GM21367 (cell line): ENCODE data around the gene RBM12.
"Not testable (repeated sequence)": the region's sequence is repeated elsewhere in the genome, so short reads cannot be mapped to it uniquely, and the experiment has no call there.

Source experiments
- ATAC-seq: cut with Tn5 transposase; IDR thresholded peaks from one replicate; pipeline ENCODE4 v1.9.1; 2021; ENCODE audit not compliant: unreplicated experiment

RBM12 gene, protein sequence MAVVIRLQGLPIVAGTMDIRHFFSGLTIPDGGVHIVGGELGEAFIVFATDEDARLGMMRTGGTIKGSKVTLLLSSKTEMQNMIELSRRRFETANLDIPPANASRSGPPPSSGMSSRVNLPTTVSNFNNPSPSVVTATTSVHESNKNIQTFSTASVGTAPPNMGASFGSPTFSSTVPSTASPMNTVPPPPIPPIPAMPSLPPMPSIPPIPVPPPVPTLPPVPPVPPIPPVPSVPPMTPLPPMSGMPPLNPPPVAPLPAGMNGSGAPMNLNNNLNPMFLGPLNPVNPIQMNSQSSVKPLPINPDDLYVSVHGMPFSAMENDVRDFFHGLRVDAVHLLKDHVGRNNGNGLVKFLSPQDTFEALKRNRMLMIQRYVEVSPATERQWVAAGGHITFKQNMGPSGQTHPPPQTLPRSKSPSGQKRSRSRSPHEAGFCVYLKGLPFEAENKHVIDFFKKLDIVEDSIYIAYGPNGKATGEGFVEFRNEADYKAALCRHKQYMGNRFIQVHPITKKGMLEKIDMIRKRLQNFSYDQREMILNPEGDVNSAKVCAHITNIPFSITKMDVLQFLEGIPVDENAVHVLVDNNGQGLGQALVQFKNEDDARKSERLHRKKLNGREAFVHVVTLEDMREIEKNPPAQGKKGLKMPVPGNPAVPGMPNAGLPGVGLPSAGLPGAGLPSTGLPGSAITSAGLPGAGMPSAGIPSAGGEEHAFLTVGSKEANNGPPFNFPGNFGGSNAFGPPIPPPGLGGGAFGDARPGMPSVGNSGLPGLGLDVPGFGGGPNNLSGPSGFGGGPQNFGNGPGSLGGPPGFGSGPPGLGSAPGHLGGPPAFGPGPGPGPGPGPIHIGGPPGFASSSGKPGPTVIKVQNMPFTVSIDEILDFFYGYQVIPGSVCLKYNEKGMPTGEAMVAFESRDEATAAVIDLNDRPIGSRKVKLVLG

DNA sequence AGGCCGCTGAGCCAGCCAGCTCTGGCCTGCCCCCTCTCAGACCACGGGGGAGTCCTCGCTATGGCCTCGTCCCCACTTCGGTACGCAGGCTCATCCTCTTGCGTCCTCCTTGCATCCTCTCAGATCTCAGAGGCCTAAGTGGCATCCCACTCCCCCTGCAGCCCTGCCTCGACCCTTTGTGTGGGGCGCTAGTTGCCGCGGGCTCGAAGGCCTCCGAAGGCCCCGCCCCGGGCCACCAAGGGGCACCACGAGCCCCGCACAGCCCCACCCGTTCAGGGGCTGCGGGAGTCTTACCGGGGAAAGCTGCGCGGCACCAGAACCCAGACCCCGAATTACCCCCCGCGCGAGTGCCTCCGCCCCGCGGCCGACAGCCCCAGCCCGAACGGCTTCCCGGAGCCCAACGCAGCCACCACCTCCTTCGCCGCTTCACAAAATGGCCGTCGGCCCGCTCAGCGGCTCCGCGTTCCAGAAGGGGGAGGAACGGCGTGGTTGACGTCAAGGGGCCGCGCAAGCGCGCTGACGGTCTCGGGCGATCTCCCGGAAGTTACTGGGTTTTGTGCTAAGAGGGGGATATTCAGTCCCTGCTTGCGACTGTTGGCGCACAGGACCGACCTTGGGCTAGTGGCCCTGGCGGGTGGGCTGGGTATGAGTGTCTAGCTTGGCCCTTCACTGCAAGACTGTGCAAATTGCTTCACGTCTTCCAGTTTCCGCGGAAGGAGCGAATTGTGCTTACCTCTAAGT, at the start of gene RBM12, which contains the start of gene CPNE1:
TSS of gene RBM12 (minus strand) at position 435 of the 741 bp plus-strand sequence. CDS start 9,578 bp downstream, outside the sequence.
TSS of gene CPNE1 (minus strand) at position 435 of the 741 bp plus-strand sequence. CDS start 31,977 bp downstream, outside the sequence.
- peak; percentile 65 for ATAC-seq

DNA sequence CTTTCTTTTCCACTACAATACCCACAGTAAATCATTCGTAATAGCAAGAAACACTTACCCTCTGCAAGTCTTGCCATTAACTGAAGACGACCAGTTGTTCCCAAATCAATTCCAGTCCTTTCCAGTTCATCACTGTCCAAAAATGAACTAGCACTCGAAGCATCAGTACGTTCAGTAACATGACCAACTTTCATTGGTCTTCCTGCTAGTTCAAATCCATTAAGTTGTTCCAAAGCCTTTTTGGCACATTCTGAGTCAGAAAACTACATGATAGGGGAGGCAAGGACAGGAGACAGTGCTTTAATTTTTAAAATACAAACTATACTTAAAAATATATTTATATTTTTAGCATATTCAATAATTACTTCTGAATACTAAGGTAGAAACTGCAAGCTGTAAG, 49.4 kb upstream of the RBM12 start:
- no peak for ATAC-seq

DNA sequence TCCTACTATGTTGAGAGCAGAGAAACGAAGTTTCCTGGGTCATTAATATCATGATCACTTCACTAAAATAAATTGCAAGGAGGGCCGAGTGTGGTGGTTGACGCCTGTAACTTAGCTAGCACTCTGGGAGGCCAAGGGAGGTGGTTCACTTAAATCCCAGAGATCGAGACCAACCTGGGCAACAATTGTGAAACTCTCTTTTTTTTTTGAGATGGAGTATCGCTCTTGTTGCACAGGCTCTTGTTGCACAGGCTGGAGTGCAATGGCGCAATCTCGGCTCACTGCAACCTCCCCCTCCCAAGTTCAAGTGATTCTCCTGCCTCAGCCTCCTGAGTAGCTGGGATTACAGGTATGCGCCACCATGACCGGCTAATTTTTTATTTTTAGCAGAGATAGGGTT, 48.4 kb upstream of the RBM12 start:
- ATAC-seq: not testable (repeated sequence)

DNA sequence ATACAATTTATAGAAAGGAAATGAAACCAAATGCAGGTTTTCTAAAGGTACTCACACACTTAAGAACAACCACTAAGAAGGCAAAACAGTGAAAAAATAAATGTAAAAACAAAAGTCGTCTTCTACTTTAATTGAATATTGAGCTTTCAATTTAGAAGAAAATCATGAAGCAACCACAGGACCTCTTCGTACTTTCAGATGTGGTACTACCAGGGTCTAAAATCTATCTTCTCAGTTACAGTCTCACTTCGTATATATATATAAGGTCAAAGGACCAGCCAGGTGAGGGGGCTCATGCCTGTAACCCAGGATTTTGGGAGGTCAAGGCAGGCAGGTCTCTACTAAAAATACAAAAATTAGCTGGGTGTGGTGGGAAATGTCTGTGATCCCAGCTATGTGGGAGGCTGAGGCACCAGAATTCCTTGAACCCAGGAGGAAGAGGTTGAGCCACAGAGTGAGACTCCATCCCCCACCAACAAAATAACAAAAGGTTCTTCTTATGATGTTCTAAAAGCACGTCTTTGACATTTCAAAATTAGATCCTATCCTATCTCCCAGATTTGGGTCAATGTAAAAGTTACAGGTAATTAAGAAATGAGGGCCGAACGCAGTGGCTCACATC, 47.0 kb upstream of the RBM12 start:
- ATAC-seq: no peak

DNA sequence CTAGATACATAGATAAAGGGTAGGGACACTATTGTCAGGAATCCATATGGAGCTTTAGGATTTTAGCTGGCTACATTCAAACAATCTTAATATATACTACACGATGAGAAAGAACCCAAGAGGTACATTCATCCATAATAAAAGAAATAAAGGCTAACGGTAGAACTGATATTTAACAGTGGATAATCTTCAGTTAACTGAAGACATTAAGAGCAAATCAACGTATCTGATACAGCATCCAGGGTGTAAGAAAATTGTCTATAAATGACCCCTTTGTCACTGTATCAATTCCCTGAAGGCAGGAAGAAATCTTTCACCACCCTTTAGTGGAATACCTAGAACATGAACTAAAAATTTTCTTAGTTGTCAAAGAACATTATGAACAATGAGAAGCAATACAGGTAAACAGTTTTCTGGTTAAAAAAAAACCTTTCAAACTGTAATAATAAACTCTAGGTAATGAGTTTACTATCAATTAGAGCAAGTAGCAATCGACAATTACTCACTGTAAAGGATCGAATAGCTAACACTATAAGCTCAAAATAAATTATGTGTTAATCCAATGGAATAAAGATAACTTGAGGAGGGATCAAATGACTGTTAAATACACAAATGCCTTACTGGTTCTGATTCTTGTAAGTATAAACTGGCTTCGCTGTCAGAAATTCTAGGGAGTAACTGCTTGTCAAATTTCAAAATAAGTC, 46.3 kb upstream of the RBM12 start:
- no peak for ATAC-seq

DNA sequence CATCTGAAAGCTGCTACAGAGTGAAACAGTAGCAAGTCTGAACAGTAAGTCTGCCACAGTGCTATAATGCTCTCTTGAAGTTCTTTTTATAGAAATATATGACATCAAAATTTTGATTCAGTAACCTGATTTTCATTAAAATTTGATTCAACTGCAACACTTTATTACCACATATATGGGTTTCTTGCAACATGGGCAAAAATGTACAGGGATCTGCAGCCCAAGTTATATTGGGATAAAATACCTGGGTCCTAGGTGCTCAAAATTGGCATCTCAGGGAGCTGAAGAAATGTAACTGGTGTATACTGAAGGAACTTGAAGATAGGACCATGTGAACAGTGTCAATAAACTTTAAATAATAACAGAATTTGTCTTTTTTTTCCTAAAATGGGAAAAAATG, 45.3 kb upstream of the RBM12 start:
- ATAC-seq: no peak

DNA sequence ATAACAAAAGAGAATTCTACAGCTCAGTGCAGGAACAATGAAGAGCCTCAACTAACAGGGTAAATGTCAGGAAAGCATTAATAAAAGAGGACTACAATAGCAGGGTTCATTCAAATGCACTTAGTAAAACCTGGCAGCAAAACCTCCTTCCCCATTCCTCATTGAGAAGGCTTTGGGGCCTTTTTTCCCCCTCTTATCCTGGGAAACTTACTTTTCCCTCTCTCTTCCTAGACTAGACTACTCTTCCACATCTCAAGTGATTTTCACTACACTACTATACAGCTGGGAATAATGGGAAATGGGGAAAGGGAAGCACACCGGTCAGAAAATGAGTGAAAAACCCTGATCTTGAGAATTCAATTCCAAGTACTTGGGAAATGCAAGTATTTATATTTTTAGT, 44.6 kb upstream of the RBM12 start:
- no peak for ATAC-seq

DNA sequence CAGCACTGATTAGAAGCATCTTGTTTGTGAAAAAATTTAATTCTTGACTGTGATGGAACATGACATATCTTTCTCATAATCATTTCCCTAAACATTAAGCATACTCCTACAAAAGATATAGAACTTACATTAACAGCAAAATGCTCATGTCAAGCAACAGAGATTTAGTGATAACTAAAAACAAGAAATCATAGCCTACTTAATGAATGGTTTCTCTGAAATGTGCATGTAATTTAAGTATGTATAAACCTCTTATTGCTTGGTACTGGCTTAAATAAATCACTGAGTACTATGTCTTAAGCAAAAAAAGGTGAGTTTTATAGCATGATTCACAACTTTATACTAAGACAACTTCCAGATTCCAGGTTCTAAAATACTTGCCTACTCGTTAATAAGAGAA, 43.8 kb upstream of the RBM12 start:
- ATAC-seq: no peak

DNA sequence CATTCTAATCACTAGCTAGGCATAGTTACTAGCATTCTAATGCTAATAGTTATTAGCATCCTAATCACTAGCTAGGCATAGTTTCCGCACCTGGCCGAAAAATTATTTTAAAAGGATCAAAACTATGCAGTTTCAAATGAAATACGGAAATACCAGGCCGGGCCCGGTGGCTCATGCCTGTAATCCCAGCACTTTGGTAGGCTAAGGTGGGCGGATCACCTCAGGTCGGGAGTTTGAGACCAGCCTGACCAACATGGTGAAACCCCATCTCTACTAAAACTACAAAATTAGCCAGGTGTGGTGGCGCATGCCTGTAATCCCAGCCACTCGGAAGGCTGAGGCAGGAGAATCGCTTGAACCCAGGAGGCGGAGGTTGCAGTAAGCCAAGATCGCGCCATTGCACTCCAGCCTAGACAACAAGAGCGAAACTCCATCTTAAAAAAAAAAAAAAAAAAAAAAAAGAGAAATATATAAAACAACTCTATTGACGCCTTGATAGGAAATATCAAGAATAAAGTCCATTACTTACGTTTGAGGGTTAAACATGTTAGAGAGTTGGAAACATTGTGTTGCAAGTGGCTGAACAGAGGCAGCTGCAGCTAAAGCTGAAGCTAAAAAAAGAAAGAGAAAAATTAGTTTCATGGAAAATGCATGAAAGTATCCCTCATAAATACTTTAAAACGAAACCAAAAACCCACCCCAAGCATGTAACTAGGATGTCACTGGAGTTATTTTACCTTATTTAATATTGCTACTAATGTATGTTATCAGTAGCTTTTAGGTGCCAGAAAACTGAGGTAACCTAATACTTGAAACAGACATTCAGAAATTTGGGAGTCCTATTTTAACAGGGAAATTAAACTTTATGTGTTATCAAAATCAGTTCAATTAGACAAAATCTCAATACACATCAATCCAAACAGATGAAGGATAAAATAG, 42.2 kb upstream of the RBM12 start:
- ATAC-seq: not testable (repeated sequence)

DNA sequence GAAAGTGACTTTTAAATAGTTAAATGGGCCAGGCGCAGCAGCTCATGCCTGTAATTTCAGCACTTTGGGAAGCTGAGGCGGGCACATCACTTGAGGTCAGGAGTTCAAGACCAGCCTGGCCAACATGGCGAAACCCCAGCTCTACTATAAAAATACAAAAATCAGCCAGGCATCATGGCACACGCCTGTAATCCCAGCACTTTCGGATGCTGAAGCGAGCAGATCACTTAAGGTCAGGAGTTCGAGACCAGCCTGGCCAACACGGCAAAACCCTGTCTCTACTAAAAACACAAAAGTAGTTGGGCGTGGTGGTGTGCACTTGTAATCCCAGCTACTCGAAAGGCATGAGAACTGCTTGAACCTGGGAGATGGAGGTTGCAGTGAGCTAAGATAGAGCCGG, 41.2 kb upstream of the RBM12 start:
- not testable (repeated sequence) for ATAC-seq

DNA sequence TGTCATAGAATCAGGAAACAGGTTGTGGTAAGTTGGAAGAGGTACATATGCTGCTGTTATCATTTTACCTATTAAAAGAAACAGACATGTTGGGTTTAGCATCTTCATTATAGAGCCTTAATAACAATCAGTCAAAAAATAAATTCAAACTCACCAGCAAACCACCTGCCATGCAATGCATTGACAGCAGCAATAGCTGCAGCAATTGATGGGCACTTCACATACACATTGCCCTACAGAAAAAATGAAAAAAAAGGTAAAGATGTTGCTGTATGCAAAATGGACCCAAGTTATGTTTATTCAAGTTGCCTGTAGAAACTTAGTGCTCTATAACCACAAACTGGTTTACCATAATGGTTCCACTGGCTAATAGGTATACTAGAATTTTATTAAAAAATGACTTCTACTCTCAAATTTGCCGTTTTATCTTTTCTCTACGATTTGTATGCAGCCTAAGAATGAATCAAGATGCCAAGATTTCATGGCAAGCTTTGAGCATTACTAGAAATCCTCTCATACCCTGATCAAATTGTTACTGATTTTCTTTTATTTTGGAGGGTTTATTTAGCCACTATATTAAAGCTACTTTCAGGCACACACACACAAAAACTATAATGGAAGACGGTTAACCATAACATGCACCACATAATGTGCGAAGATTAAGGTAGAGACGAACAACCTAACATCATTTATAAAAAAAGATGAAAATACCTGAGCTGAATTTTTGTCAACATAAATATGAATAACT, 40.0 kb upstream of the RBM12 start:
- ATAC-seq: no peak

DNA sequence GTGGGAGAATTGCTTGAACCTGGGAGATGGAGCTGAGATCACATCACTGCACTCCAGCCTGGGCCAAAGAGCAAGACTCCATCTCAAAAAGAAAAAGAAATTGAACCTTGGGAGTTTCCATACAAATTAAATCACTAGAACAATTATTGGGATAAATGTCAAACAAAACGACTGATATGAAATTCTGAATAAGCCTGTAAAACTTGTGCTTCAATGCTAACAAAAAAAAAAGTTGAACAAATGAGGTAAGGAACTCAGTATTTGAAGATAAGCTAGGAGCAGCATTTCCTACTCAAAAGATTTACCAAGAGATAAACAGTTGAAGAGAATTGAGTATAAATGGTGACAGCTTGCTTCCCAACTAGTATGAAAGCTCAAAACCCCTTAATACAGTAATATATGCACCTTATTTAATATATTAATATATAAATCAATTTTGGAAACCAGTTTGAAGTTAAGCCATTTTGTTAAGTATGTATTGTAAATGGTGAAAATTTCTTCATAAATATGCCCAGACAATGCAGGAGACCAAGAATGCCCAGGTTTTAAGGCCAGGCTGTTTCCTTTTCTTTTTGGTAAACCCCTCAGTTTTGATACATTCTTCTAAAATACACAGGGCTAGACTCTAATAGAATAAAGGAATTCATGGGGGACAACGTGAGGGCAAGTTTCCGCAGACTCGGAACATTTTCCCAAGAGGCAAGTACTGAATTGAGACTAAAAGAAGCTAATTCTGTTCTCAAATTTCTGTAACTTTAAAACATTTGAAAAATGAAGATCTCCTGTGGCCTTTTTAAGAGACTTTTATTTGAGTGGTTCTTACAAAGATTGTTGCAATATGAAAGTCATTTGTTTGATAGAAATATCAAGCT, 38.4 kb upstream of the RBM12 start:
- ATAC-seq: no peak

DNA sequence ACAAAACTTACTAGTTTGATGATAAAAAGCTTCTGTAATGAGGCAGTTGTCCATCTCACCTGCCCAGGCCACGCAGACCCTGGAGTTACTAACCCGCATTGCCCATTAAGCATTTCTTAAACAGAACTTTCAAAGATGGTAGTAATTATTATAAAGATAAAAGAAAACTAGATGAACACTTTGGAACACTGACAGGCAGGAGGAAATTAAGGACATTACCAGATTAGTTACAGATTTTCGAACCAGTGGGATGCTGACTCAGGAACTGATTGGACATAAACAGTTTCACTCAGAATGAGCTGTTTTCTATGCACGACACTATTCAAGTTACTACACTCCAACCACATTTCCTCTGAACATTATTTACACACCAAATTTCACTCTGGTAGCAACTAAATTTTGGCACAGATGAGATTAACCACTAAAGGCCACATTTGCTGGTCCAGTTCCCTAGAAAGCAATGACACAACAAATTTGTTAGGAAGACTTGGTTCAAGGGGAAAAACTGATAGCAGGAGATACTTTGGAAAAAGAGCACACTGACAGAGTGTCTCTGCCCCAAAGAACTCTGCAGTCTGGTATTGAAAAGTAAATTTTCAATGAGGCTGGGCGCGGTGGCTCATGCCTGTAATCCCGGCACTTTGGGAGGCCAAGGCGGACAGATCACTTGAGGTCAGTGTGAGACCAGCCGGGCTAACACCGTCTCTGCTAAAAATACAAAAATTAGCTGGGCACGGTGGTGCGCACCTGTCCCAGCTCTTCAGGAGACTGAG, 37.5 kb upstream of the RBM12 start:
- no peak for ATAC-seq

DNA sequence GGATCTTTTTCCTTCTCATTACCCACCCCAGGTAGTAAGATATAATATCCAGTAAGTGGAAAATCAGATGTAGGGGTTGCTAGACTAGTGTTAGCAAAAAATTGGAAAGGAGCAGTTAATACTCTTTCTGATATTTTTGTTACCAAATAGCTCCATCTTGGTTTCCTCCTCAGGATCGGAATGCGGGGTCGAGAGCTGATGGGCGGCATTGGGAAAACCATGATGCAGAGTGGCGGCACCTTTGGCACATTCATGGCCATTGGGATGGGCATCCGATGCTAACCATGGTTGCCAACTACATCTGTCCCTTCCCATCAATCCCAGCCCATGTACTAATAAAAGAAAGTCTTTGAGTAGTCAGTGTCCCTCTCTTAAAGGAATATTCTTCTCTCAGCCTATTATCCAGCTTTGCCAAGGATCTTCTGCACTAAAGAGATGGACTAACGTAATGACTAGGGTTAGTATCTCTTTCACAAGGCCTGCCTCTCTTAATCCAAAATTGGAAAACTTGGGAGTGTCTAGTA, 36.0 kb upstream of the RBM12 start:
- no peak for ATAC-seq

DNA sequence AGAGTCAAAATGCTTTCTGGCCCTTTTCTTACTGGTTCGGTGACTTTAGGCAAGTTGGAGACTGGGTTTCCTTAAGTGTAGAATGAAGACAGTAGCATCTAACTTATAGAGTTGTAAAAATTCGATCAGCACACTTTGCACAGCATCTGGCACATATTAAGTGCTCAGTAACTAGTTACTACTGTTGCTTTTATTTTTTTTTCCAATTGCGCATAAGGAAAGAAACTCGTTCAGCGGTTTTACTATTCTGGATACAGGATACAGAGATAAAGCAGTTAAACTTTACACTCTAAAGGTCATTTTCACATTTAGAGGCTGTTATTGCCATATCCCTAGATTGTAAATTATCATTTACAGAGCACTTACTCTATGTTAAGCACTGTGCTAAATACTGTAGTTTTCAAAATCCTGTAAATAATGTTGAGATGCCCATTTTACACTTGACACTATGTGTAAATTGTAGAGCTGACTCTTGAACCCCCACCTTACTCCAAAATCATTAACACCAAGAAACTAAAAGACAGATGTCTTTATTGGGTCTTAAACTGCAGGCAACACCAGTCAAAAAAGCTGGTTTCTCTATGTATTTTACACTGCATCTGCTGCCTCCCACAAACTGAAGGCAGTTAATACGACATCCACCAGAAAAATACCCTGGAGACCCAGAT, 35.4 kb upstream of the RBM12 start:
- no peak for ATAC-seq
